GM12865 (cell line): Measurements from ENCODE around the gene TF.

Experiments used
- DNase-seq: peaks from one replicate; pipeline ENCODE4 v3.0.0; 2010; ENCODE audit warnings: low read depth
- H3K4me3 ChIP-seq: 2 replicates; pipeline ENCODE4 v1.5.1; 2011; ENCODE audit warnings: mild to moderate bottlenecking, low read depth, low read length, control low read depth
- CTCF ChIP-seq: IDR thresholded peaks from 2 replicates; pipeline ENCODE4 v1.5.1; 2011; ENCODE audit warnings: low read length, control low read depth, low read depth, inconsistent platforms; ENCODE audit not compliant: insufficient read depth; ENCODE audit errors: missing control alignments

The TF gene

GRCh38 chr3:133759740-133760305 lies 13.6 kb downstream of the TF start:
- no peak overlapping the region for H3K4me3 ChIP-seq
- no peak for TF ChIP-seq CTCF
- DNase-seq: no peak

- no peak for DNase-seq
- TF ChIP-seq CTCF: no peak
- no peak overlapping the region for H3K4me3 ChIP-seq
These were observed 14.7 kb downstream of the TF start for GRCh38 chr3:133760916-133761315.

- peak; percentile 18 for DNase-seq
- H3K4me3 ChIP-seq: no peak overlapping the region
- TF ChIP-seq CTCF: no peak
These were observed 15.7 kb downstream of the TF start for GRCh38 chr3:133761605-133762484.

- H3K4me3 ChIP-seq: no peak overlapping the region
- TF ChIP-seq CTCF: no peak
- no peak for DNase-seq
These were observed 16.3 kb downstream of the TF start for GRCh38 chr3:133762539-133762938.

GRCh38 chr3:133763797-133764683 lies 17.8 kb downstream of the TF start:
- TF ChIP-seq CTCF: no peak
- no peak for DNase-seq
- H3K4me3 ChIP-seq: no peak overlapping the region

- DNase-seq: no peak
- no peak for TF ChIP-seq CTCF
- H3K4me3 ChIP-seq: no peak overlapping the region
These were observed 19.1 kb downstream of the TF start for GRCh38 chr3:133765256-133765655.
